Peyer's patch (tissue), 4 donors: ENCODE measurements around the gene RGS7BP.

Experiments
- CTCF ChIP-seq, 6 experiments: fragments of 450-650 bp in 4 of 6; fragments of 200-600 bp in 2 of 6; sonication (generic) in 1 of 6; IDR thresholded peaks; one replicate each; pipeline ENCODE4 v1.5.1; 2017 to 2019; ENCODE audit warnings: antibody characterized with exemption in 6 of 6, mild to moderate bottlenecking in 3 of 6, moderate library complexity in 1 of 6
- POLR2A ChIP-seq, 2 donors: fragments of 450-650 bp; IDR thresholded peaks; one replicate each; pipeline ENCODE4 v1.5.1; 2017; ENCODE audit warnings: antibody characterized with exemption in 2 of 2, mild to moderate bottlenecking in 2 of 2, moderate library complexity in 2 of 2

- no peak for TF ChIP-seq CTCF (IDR thresholded peaks at IDR 0.05)
- no peak for TF ChIP-seq POLR2A (IDR thresholded peaks at IDR 0.05)
Measured at GRCh38 chr5:64576250-64576649, 70.4 kb downstream of the RGS7BP start.
